Mesothelial cell of epicardium (in vitro differentiated cells): ENCODE data around the gene SNAP25. TPM values are rescaled to one million over a fixed set of nuclear protein-coding genes. Genes with fewer than 3 reads are reported as not detected.

ENCODE experiments used
- DNase-seq, 2 experiments: peaks; one replicate each; pipeline ENCODE4 v3.0.0; 2021; ENCODE audit warnings: low spot score in 2 of 2; ENCODE audit not compliant: unreplicated experiment in 2 of 2
- H3K27ac Mint-ChIP-seq: 2 replicates; pipeline ENCODE4 v1.8.0; 2021; ENCODE audit warnings: mixed read lengths
- H3K27me3 Mint-ChIP-seq: 2 replicates; pipeline ENCODE4 v1.8.0; 2021; ENCODE audit warnings: low read depth, mixed read lengths
- H3K36me3 Mint-ChIP-seq: 2 replicates; pipeline ENCODE4 v1.8.0; 2021; ENCODE audit warnings: mixed read lengths
- H3K4me1 Mint-ChIP-seq: 2 replicates; pipeline ENCODE4 v1.8.0; 2021; ENCODE audit warnings: mixed read lengths
- H3K4me3 Mint-ChIP-seq: 2 replicates; pipeline ENCODE4 v1.8.0; 2021; ENCODE audit warnings: mild to moderate bottlenecking, moderate library complexity, mixed read lengths
- H3K9me3 Mint-ChIP-seq: 2 replicates; pipeline ENCODE4 v1.8.0; 2021; ENCODE audit warnings: mixed read lengths
- CTCF ChIP-seq: fragments of 200-600 bp; sonication (generic); IDR thresholded peaks from one replicate; pipeline ENCODE4 v1.5.0; 2021; ENCODE audit warnings: antibody characterized with exemption; ENCODE audit not compliant: unreplicated experiment
- total RNA-seq: library from RNA; stranded (reverse); gene quantifications from 3 replicates; pipeline ENCODE4 v1.2.1, GENCODE V29; 2021

The SNAP25 gene
- total RNA-seq, 1 donor from 2014 or later, result 5.0 TPM

GRCh38 chr20:10200330-10200729 lies 18.3 kb upstream of the SNAP25 start:
- H3K9me3 Mint-ChIP-seq, result peaks cover 3% of the 10 kb centered on the region
- H3K27ac Mint-ChIP-seq, result no peak overlapping the region

GRCh38 chr20:10201321-10201870 lies 17.2 kb upstream of the SNAP25 start:
- DNase-seq, result no peak
- Mint-ChIP-seq H3K9me3 (peaks cover 3% of the 10 kb centered on the region), H3K27ac (no peak overlapping the region), H3K27me3 (peaks cover 42% of the 10 kb centered on the region), H3K4me1 (no peaks in the 10 kb centered on the region), H3K36me3 (no peaks in the 10 kb centered on the region), H3K4me3 (no peak overlapping the region)
- TF ChIP-seq CTCF, result no peak

More at GRCh38 chr20:10200330-10200729, 18.3 kb upstream of the SNAP25 start:
- H3K27me3 Mint-ChIP-seq, result peaks cover 45% of the 10 kb centered on the region
- no peak for TF ChIP-seq CTCF
- H3K4me1 Mint-ChIP-seq, result no peaks in the 10 kb centered on the region
- no peaks in the 10 kb centered on the region for H3K36me3 Mint-ChIP-seq
- DNase-seq, result no peak
- H3K4me3 Mint-ChIP-seq, result no peak overlapping the region

- no peak for DNase-seq
- Mint-ChIP-seq H3K4me1 (no peaks in the 10 kb centered on the region), H3K9me3 (no peaks in the 10 kb centered on the region), H3K36me3 (no peaks in the 10 kb centered on the region), H3K27me3 (peaks cover 58% of the 10 kb centered on the region), H3K27ac (no peak overlapping the region), H3K4me3 (no peak overlapping the region)
- no peak for TF ChIP-seq CTCF
These were observed 9.5 kb upstream of the SNAP25 start for GRCh38 chr20:10209091-10209490.

GRCh38 chr20:10213526-10213925 lies 5.1 kb upstream of the SNAP25 start:
- peaks cover 8% of the 10 kb centered on the region for H3K4me1 Mint-ChIP-seq
- peaks cover 66% of the 10 kb centered on the region for H3K27me3 Mint-ChIP-seq
- no peak for DNase-seq
- H3K36me3 Mint-ChIP-seq, result no peaks in the 10 kb centered on the region
- H3K27ac Mint-ChIP-seq, result no peak overlapping the region
- no peak for TF ChIP-seq CTCF
- no peak overlapping the region for H3K4me3 Mint-ChIP-seq
- no peaks in the 10 kb centered on the region for H3K9me3 Mint-ChIP-seq

GRCh38 chr20:10216146-10216791 lies 2.4 kb upstream of the SNAP25 start:
- peaks cover 13% of the 10 kb centered on the region for H3K4me1 Mint-ChIP-seq
- H3K4me3 Mint-ChIP-seq, result no peak overlapping the region
- H3K27ac Mint-ChIP-seq, result no peak overlapping the region
- no peak for TF ChIP-seq CTCF
- H3K27me3 Mint-ChIP-seq, result peaks cover 54% of the 10 kb centered on the region
- no peaks in the 10 kb centered on the region for H3K9me3 Mint-ChIP-seq
- DNase-seq, result no peak
- H3K36me3 Mint-ChIP-seq, result no peaks in the 10 kb centered on the region
